ENCODE measurements around the gene PCDHB2. TPM values are rescaled to one million over a fixed set of nuclear protein-coding genes. Genes with fewer than 3 reads are reported as not detected.

Gene PCDHB2
- total RNA-seq, result 0.39 and 1.2 TPM in 2 replicates

DNA sequence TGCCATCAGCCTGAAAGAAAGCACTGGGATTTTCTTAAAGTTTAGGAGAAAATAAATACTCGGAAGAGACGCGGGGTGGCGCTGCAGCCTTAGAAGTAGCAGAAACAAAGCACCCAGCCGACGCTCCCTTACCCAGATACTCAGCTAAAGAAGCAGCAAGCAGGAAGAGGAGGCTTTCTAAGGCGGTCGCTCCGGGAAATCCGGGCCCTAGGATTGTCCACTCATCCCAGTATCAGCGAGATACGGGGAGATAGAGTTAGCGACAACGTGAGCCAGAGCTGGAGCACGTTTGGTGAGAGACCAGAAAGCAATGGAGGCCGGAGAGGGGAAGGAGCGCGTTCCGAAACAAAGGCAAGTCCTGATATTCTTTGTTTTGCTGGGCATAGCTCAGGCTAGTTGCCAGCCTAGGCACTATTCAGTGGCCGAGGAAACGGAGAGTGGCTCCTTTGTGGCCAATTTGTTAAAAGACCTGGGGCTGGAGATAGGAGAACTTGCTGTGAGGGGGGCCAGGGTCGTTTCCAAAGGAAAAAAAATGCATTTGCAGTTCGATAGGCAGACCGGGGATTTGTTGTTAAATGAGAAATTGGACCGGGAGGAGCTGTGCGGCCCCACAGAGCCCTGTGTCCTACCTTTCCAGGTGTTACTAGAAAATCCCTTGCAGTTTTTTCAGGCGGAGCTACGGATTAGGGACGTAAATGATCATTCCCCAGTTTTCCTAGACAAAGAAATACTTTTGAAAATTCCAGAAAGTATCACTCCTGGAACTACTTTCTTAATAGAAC, at the start of gene PCDHB2:
PCDHB2 (plus strand) TSS at position 135 of the 782 bp plus-strand sequence; CDS start at position 311, 176 bp downstream.

DNA sequence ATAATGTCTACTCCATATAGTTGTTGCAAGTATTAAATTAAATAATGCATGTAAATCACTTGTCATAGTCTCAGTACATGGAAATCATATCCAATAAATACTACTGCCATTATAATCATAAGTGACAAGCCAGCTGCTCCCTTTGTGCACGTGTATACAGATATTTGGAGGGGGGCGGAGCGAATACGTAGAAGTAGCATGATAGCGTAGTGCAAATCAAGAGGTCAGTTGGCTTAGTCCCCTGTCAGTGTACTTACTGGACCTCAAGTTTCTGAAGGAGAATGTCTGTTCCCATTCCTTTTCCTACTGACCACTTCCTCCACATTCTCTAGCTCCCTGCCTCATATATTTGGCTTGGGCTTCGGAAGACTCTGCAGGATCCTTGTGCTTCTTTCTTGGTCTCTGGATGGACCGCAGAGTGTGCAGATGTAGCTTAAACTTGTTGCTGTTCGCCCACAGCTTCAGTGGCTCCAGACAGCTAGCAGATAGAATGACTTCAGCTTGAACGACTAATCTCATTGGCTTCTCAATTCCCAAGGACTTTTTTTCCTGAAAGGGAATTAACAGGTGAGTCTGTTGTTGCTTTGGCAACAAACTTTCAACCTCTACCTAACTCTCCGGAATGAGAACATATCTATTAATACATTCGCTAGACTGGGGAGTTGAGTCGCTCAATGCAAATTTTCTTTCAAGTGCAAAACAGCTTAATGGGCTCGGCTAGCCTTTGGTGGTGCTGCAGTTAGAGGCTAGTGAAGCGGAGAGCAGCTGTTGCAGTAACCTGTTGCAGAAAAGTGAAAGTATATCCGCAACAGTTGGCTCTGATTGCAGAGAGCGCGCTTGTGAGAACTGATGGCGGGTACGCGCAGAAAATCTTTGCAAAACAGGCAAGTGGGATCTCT, 43.5 kb upstream of the PCDHB2 start, which contains the start of gene PCDHB1:
PCDHB1 (plus strand) TSS at position 753 of the 899 bp plus-strand sequence; CDS start at position 850, 97 bp downstream.

DNA sequence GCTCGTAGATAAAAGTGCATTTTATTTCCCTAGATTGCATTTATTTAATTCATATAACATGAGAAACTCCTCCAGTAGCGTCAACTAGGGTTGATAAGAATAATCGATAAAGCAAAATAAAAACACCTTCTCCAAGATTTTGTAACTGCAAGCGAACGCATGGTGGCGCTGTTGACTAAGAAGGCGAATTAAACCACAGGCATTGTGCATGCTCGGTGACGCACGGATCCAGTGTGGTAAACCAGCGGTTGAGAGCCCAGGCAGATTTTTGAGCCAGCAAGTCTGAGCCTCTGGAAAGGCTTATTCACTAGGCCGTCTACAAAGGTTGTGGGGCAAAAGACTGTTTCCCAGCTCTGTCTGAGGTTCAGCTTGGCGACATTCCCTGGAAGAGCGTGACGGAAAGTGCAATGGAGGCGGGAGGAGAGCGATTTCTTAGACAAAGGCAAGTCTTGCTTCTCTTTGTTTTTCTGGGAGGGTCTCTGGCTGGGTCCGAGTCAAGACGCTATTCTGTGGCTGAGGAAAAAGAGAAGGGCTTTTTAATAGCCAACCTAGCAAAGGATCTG, 5.9 kb downstream of the PCDHB2 start, which contains the start of gene PCDHB3:
PCDHB3 (plus strand) TSS at position 231 of the 563 bp plus-strand sequence; CDS start at position 408, 177 bp downstream.

GRCh38 chr5:141121563-141121962, 27.1 kb downstream of the PCDHB2 start, which contains the start of gene PCDHB4:
PCDHB4 (plus strand) TSS chr5:141121818; CDS start chr5:141121999, 181 bp downstream.

DNA sequence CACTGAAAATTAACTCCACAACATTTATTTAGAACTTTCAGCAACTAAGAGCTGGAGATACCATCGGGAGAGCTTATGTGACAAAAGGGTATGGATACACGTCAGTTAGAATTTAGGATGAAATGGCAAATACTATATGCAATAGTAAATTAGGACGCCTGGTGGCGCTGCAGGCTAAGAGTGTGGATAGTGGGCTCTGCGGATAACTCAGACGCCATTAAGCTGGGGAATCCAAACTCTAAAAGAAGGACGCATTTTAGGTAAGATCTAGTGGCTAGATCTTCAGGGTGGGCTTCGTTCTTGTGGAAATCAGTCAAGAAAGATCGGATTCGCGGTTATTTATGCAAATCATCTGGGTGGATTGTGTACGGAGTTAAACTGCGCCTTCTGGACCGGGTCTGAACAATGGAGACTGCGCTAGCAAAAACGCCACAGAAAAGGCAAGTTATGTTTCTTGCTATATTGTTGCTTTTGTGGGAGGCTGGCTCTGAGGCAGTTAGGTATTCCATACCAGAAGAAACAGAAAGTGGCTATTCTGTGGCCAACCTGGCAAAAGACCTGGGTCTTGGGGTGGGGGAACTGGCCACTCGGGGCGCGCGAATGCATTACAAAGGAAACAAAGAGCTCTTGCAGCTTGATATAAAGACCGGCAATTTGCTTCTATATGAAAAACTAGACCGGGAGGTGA, 40.8 kb downstream of the PCDHB2 start, which contains the start of gene PCDHB5:
PCDHB5 (plus strand) TSS at position 177 of the 688 bp plus-strand sequence; CDS start at position 406, 229 bp downstream.

Other genes starting within 250 kb of the PCDHB2 start
- gene PCDHA9, start 246.2 kb upstream of the PCDHB2 start, total RNA-seq, result under 0.01 TPM in 2 replicates
- 0.11 and 0.39 TPM in 2 replicates for gene PCDHA10, start 238.7 kb upstream of the PCDHB2 start, total RNA-seq
- gene PCDHA11, start 225.7 kb upstream of the PCDHB2 start, total RNA-seq, result under 0.01 and 0.11 TPM in 2 replicates
- gene PCDHA12, start 219.3 kb upstream of the PCDHB2 start, total RNA-seq, result under 0.01 and 0.11 TPM in 2 replicates
- gene PCDHA13, start 212.5 kb upstream of the PCDHB2 start, total RNA-seq, result 0.11 and 0.39 TPM in 2 replicates
- gene PCDHAC1, start 168.3 kb upstream of the PCDHB2 start, total RNA-seq, result 0.39 TPM in 1 of 2 replicates, not detected in the other
- 0.39 TPM in 1 of 2 replicates, not detected in the other for gene PCDHAC2, start 128.1 kb upstream of the PCDHB2 start, total RNA-seq
- gene PCDHB1, start 43.2 kb upstream of the PCDHB2 start, total RNA-seq, result not detected in 2 replicates
- gene PCDHB3, start 5.9 kb downstream of the PCDHB2 start, total RNA-seq, result 0.11 and 0.39 TPM in 2 replicates
- 0.22 and 0.39 TPM in 2 replicates for gene PCDHB4, start 27.2 kb downstream of the PCDHB2 start, total RNA-seq
- under 0.01 and 0.54 TPM in 2 replicates for gene PCDHB5, start 40.6 kb downstream of the PCDHB2 start, total RNA-seq
- 0.11 and 0.39 TPM in 2 replicates for gene PCDHB6, start 55.4 kb downstream of the PCDHB2 start, total RNA-seq
- 0.22 and 0.79 TPM in 2 replicates for gene PCDHB7, start 78.0 kb downstream of the PCDHB2 start, total RNA-seq
- under 0.01 TPM in 1 of 2 replicates, not detected in the other for gene PCDHB8, start 83.2 kb downstream of the PCDHB2 start, total RNA-seq
- gene PCDHB16, start 87.8 kb downstream of the PCDHB2 start, total RNA-seq, result under 0.01 and 0.11 TPM in 2 replicates
- gene PCDHB9, start 92.5 kb downstream of the PCDHB2 start, total RNA-seq, result 0.54 TPM in 1 of 2 replicates, not detected in the other
- 0.39 TPM in 1 of 2 replicates, not detected in the other for gene PCDHB10, start 97.7 kb downstream of the PCDHB2 start, total RNA-seq
- 0.39 TPM in 1 of 2 replicates, not detected in the other for gene PCDHB11, start 105.0 kb downstream of the PCDHB2 start, total RNA-seq
- under 0.01 and 0.11 TPM in 2 replicates for gene PCDHB12, start 114.1 kb downstream of the PCDHB2 start, total RNA-seq
- 0.43 and 0.79 TPM in 2 replicates for gene PCDHB13, start 119.3 kb downstream of the PCDHB2 start, total RNA-seq
- gene PCDHB14, start 128.7 kb downstream of the PCDHB2 start, total RNA-seq, result 0.22 and 1.2 TPM in 2 replicates
- 0.11 and 0.39 TPM in 2 replicates for gene PCDHB15, start 150.8 kb downstream of the PCDHB2 start, total RNA-seq
- gene SLC25A2, start 209.4 kb downstream of the PCDHB2 start, total RNA-seq, result 0.22 and 0.39 TPM in 2 replicates
- 49.9 and 60.9 TPM in 2 replicates for gene TAF7, start 226.2 kb downstream of the PCDHB2 start, total RNA-seq
- 0.22 and 0.39 TPM in 2 replicates for gene PCDHGA1, start 235.9 kb downstream of the PCDHB2 start, total RNA-seq
- 0.43 and 1.2 TPM in 2 replicates for gene PCDHGA2, start 244.1 kb downstream of the PCDHB2 start, total RNA-seq
- gene PCDHGA3, start 249.2 kb downstream of the PCDHB2 start, total RNA-seq, result 0.33 and 1.2 TPM in 2 replicates